NCI-H2107 treated with DMSO at 0.1 percent for 48 hours (cell line): ENCODE results near the gene MED17.

ENCODE experiments used
- DNase-seq: peaks from one replicate; lab custom pipeline; 2025; ENCODE audit not compliant: unreplicated experiment; lab: John Stamatoyannopoulos, UW

Gene MED17

DNA sequence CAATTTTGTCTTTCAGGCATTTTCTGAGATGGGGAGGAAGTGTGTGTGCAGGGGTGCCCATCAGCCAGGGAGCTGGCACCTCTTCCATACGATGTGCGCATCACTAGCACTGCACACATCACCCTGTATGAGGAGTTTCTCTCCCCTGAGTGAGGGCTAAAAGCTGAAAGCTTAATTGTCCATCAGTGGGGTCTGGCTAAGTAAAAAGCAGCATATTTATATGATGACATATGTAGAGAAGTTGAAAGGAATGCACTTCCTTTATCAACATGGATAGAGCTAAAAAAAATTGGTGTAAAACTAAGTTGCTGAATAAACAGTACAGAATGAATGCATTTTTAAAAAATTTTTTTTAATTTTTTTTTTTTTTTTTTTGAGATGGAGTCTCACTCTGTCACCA lies 62.3 kb downstream of the MED17 start:
- no peak for DNase-seq

GRCh38 chr11:93849201-93849600 lies 65.1 kb downstream of the MED17 start:
- DNase-seq = no peak

GRCh38 chr11:93849751-93850593 lies 65.9 kb downstream of the MED17 start:
- DNase-seq = no peak

DNA sequence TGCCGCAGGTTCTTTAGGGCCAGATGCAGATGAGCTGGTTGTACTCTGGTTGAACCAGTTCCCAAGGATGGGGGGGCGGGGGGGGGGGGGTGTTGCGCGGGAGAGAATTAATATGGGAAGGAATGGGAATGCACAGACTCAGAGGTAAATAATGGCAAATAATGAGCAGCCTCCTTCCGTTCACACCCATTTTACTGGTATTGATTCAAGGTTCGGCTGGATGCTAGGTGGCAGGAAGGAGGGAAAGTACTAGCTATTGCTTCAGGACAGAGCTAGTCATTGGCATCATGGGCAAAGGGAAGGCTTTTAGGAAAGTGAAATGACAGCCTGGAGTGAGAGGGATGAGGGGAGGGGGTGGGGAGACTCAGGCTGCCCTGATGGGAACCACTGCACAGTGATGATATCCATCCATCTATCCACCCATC lies 66.5 kb downstream of the MED17 start, which contains the start of gene VSTM5:
TSS of gene VSTM5 (minus strand) at position 25 of the 425 bp plus-strand sequence. CDS start 116 bp downstream, outside the sequence.
- no peak for DNase-seq

- DNase-seq = no peak
Measured at GRCh38 chr11:93852242-93852641, 68.2 kb downstream of the MED17 start.

DNA sequence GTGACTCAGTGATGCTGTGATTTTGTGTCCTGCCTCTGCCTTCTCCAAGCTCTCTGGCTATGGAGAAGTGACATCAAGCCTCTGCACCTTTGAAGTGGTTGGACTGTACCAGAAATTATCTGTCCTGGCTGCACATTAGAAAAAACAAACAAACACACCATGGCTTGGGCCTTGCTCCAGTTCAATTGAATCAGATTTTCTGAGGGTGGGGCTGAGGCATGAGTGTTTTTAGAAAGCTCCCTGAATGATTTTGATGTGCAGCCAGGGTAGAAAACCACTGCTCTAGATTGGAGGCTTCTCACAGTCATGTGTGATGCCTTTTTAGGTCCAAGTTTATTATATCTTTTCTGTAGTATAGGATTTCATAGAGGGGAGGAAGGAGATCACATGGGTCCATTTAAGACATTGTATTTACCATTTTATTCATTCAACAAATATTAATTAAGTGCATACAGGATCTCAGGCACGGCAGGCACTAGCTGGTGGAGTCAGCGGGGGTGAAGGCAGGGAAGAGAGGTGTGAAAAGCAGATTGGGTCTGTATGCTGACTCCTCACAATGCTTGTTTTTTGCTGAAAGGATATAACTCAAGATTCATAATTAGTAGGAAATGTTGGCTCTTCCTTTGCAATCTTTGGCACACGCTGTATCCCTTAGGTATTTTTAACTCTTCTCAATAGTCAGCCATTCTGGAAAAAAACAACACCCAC lies 73.5 kb downstream of the MED17 start:
- DNase-seq = peak; percentile 6

GRCh38 chr11:93858121-93858775 lies 74.2 kb downstream of the MED17 start:
- DNase-seq = no peak

- DNase-seq = no peak
Measured at GRCh38 chr11:93861808-93862207, 77.7 kb downstream of the MED17 start.
